PC-3 (cell line): ENCODE results near the gene MSMB.

ENCODE experiments used
- CTCF ChIP-seq: fragments of 300-600 bp; sonication (generic); conservative IDR thresholded peaks from 2 replicates; pipeline ENCODE4 v1.5.1; 2017; ENCODE audit warnings: antibody characterized with exemption, low read depth, mild to moderate bottlenecking, low read length
- EZH2 ChIP-seq: fragments of 300-600 bp; sonication (generic); IDR thresholded peaks from one replicate; pipeline ENCODE4 v1.6.1; 2017; ENCODE audit warnings: antibody characterized with exemption, mild to moderate bottlenecking, low read length; ENCODE audit not compliant: unreplicated experiment
- EZH2phosphoT487 ChIP-seq: fragments of 300-600 bp; sonication (generic); IDR thresholded peaks from 2 replicates; pipeline ENCODE4 v1.6.1; 2018; ENCODE audit warnings: mild to moderate bottlenecking, antibody characterized with exemption, low read length, borderline replicate concordance

GRCh38 chr10:46046261-46046660 lies at the start of gene MSMB:
- TF ChIP-seq CTCF, result no peak
- TF ChIP-seq EZH2, result no peak
- no peak for TF ChIP-seq EZH2phosphoT487
